ENCODE results near the gene TMEM243.
"Not testable (repeated sequence)": the region's sequence is repeated elsewhere in the genome, so short reads cannot be mapped to it uniquely, and the experiment has no call there.

DNA sequence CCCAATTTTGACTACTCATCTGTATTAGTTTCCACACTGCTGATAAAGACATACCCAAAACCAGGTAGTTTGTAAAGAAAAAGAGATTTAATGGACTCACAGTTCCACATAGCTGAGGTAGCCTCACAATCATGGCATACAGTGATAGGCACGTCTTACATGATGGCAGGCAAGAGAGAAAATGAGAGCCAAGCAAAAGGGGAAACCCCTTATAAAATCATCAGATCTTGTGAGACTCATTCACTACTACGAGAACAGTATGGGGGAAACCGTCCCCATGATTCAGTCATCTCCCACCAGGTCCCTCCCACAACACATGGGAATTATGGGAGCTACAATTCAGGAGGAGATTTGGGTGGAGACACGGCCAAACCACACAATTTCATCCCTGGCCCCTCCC is 15.6 kb downstream of the TMEM243 start:
- TF ChIP-seq, protein P1, sequence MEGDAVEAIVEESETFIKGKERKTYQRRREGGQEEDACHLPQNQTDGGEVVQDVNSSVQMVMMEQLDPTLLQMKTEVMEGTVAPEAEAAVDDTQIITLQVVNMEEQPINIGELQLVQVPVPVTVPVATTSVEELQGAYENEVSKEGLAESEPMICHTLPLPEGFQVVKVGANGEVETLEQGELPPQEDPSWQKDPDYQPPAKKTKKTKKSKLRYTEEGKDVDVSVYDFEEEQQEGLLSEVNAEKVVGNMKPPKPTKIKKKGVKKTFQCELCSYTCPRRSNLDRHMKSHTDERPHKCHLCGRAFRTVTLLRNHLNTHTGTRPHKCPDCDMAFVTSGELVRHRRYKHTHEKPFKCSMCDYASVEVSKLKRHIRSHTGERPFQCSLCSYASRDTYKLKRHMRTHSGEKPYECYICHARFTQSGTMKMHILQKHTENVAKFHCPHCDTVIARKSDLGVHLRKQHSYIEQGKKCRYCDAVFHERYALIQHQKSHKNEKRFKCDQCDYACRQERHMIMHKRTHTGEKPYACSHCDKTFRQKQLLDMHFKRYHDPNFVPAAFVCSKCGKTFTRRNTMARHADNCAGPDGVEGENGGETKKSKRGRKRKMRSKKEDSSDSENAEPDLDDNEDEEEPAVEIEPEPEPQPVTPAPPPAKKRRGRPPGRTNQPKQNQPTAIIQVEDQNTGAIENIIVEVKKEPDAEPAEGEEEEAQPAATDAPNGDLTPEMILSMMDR (IDR thresholded peaks at IDR 0.05; ENCODE audit: low read depth, low read length) = not testable (repeated sequence)
- TF ChIP-seq POLR2A (IDR thresholded peaks at IDR 0.05; ENCODE audit: extremely low read depth, insufficient read length) = not testable (repeated sequence)
